Activated naive CD4-positive, alpha-beta T cell treated with anti-CD3 and anti-CD28 coated beads, Interleukin-2, amount 10 ng/mL, durations not matched to agents 5 hours and 36 hours (primary cell): ENCODE data around the gene GNAO1. TPM values are rescaled to one million over a fixed set of nuclear protein-coding genes. Genes with fewer than 3 reads are reported as not detected.

ENCODE experiments used
- microRNA-seq: library from miRNA; unstranded; fragments of <30 nt; microRNA quantifications from one replicate; pipeline ENCODE4 v1.2.0, GENCODE V29; 2022; ENCODE audit warnings: borderline microRNAs expressed, borderline replicate concordance
- total RNA-seq, 2 experiments: library from RNA; stranded (reverse); gene quantifications; one replicate each; pipeline ENCODE4 v1.2.3, GENCODE V29; 2021

Gene GNAO1
- total RNA-seq, result 1 to 10 TPM; 1.4 to 1.5 TPM

DNA sequence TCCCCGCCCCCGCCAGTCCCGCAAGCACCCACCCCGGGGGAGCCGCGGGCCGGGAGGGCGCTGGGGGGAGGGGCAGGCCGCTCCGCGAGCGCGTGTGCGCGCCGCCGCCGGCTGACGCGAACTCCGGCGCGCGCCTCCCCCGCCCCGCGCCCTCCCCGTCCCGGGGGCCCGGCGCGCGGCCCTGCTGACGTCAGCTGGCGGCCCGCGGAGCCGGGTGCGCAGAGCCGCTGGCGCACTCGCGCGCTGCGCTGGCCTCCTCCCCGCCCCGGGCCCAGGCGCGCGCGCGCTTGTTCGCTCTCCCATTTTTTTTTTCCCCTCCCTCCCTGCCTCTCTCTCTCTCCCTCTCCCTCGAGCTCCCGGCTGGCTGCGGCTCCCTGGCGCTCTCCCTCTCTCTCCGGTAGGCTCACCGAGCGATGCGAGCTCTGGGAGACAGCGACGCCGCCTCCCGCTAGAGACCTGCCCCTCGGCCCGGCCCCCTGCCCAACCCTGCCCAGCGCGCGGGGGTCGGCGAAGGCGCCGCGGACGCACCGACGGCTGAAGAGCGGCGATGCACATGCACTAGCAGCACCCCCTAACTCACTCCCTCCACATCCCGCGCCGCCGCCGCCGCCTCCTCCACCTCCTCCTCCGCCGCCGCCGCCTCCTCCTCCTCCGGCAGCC is at the start of gene GNAO1:
TSS of gene GNAO1 (plus strand) at position 334 of the 660 bp plus-strand sequence. CDS start 747 bp downstream, outside the sequence.

Small RNA genes lying within 50 kb of the gene (microRNA-seq; reads per million reads assigned to microRNA genes)
- not detected for gene MIR3935

Other genes starting within 250 kb of the GNAO1 start
- 10 to 100 TPM; 53.4 to 53.9 TPM for gene AMFR, start 234.1 kb downstream of the GNAO1 start, total RNA-seq